H7 (cell line): ENCODE measurements around the gene PHF21A. TPM values are rescaled to one million over a fixed set of nuclear protein-coding genes. Genes with fewer than 3 reads are reported as not detected.

Experiments used
- DNase-seq: peaks from one replicate; pipeline ENCODE4 v3.0.0; 2012
- H3K27me3 ChIP-seq: 2 replicates; pipeline ENCODE4 v1.6.0; 2011; ENCODE audit warnings: mild to moderate bottlenecking, low read length; ENCODE audit not compliant: control insufficient read depth, insufficient read depth
- H3K36me3 ChIP-seq: replicated peaks from 2 replicates; pipeline ENCODE4 v1.5.1; 2011; ENCODE audit warnings: low read length; ENCODE audit not compliant: control insufficient read depth, insufficient read depth
- H3K4me3 ChIP-seq: 2 replicates; pipeline ENCODE4 v1.5.1; 2011; ENCODE audit warnings: low read depth, mild to moderate bottlenecking, control low read depth, low read length, moderate library complexity; ENCODE audit not compliant: insufficient read depth
- total RNA-seq: library from RNA; depleted of rRNA; stranded (reverse); fragments of >200 nt; shearing (Covaris generic); gene quantifications from 2 replicates; pipeline ENCODE4 v1.2.3, GENCODE V29; 2014

PHF21A gene
- total RNA-seq, 1 experiment from 2014 or later = 10.1 TPM

GRCh38 chr11:45895553-45896259, 225.5 kb downstream of the PHF21A start:
- DNase-seq = peak; percentile 56
- Histone ChIP-seq H3K4me3 (no peak overlapping the region), H3K27me3 (peaks cover 4% of the 10 kb centered on the region), H3K36me3 (no peaks in the 10 kb centered on the region)

GRCh38 chr11:45894555-45895247, 226.6 kb downstream of the PHF21A start:
- no peaks in the 10 kb centered on the region for H3K36me3 ChIP-seq

GRCh38 chr11:45892856-45893255, 228.4 kb downstream of the PHF21A start:
- H3K4me3 ChIP-seq = no peak overlapping the region
- no peaks in the 10 kb centered on the region for H3K36me3 ChIP-seq
- H3K27me3 ChIP-seq = no peaks in the 10 kb centered on the region; the same call in 1 of the 2 replicates
- DNase-seq = no peak

More at GRCh38 chr11:45894555-45895247, 226.6 kb downstream of the PHF21A start:
- Histone ChIP-seq H3K4me3 (no peak overlapping the region), H3K27me3 (no peaks in the 10 kb centered on the region; the same call in 1 of the 2 replicates)
- peak; percentile 14 for DNase-seq

- peak; percentile 44 for DNase-seq
- Histone ChIP-seq H3K36me3 (no peaks in the 10 kb centered on the region), H3K27me3 (peaks cover 5% of the 10 kb centered on the region; the same call in 1 of the 2 replicates), H3K4me3 (no peak overlapping the region)
Observed at GRCh38 chr11:45890886-45891550, 230.2 kb downstream of the PHF21A start.

- DNase-seq = no peak
- H3K4me3 ChIP-seq = no peak overlapping the region
- H3K36me3 ChIP-seq = no peaks in the 10 kb centered on the region
- peaks cover 9% of the 10 kb centered on the region; the same call in 1 of the 2 replicates for H3K27me3 ChIP-seq
Observed at GRCh38 chr11:45889966-45890365, 231.3 kb downstream of the PHF21A start.

GRCh38 chr11:45889555-45889954, 231.7 kb downstream of the PHF21A start:
- H3K27me3 ChIP-seq = peaks cover 9% of the 10 kb centered on the region; the same call in 1 of the 2 replicates
- no peak overlapping the region for H3K4me3 ChIP-seq
- H3K36me3 ChIP-seq = no peaks in the 10 kb centered on the region
- no peak for DNase-seq

- Histone ChIP-seq H3K4me3 (no peak overlapping the region), H3K36me3 (no peaks in the 10 kb centered on the region), H3K27me3 (peaks cover 9% of the 10 kb centered on the region; the same call in 1 of the 2 replicates)
- DNase-seq = no peak
Observed at GRCh38 chr11:45887587-45887986, 233.7 kb downstream of the PHF21A start.

GRCh38 chr11:45886816-45887520, 234.3 kb downstream of the PHF21A start:
- H3K27me3 ChIP-seq = peaks cover 9% of the 10 kb centered on the region; the same call in 1 of the 2 replicates
- no peak for DNase-seq
- H3K4me3 ChIP-seq = no peak overlapping the region
- H3K36me3 ChIP-seq = 0 out of 2 replicates have a peak, but pooled peaks cover under 1% of the 10 kb centered on the region

- H3K27me3 ChIP-seq = peaks cover 9% of the 10 kb centered on the region; the same call in 1 of the 2 replicates
- H3K36me3 ChIP-seq = peaks cover 3% of the 10 kb centered on the region
- peak; percentile 93 for DNase-seq
- H3K4me3 ChIP-seq = peak overlapping the region; percentile 61
Observed at GRCh38 chr11:45885921-45886721, 235.1 kb downstream of the PHF21A start.

GRCh38 chr11:45885274-45885920, 235.9 kb downstream of the PHF21A start, which contains the start of gene MAPK8IP1:
Gene MAPK8IP1 (plus strand): TSS chr11:45885651. CDS start chr11:45885821, 170 bp downstream.
- peak; percentile 100 for DNase-seq
- peak within 1 kb of the TSS; percentile 61 for H3K4me3 ChIP-seq
- peaks cover 9% of the 10 kb centered on the region; the same call in 1 of the 2 replicates for H3K27me3 ChIP-seq
- peaks cover 7% of the 10 kb centered on the region for H3K36me3 ChIP-seq

GRCh38 chr11:45884596-45885185, 236.6 kb downstream of the PHF21A start:
- H3K4me3 ChIP-seq = no peak overlapping the region
- H3K27me3 ChIP-seq = peaks cover 9% of the 10 kb centered on the region; the same call in 1 of the 2 replicates
- DNase-seq = no peak
- peaks cover 7% of the 10 kb centered on the region for H3K36me3 ChIP-seq
